IMR-90 (cell line): Measurements from ENCODE around the gene GDF10.

Experiments used
- CEBPB ChIP-seq: IDR thresholded peaks from 2 replicates; pipeline ENCODE4 v1.6.1; 2012; ENCODE audit warnings: low read depth, low read length, improper control_type of control experiment
- NFE2L2 ChIP-seq: fragments of 150-350 bp; IDR thresholded peaks from 2 replicates; pipeline ENCODE4 v1.6.1; 2016; ENCODE audit warnings: low read depth, mild to moderate bottlenecking, low read length
- POLR2A ChIP-seq: IDR thresholded peaks from 2 replicates; pipeline ENCODE4 v1.6.1; 2012; ENCODE audit warnings: mild to moderate bottlenecking, low read depth, low read length
- RFX5 ChIP-seq: IDR thresholded peaks from 2 replicates; pipeline ENCODE4 v1.8.0; 2012; ENCODE audit warnings: low read depth, mild to moderate bottlenecking, low read length, moderate library complexity
- SMC3 ChIP-seq: fragments of 150-350 bp; IDR thresholded peaks from 2 replicates; pipeline ENCODE4 v1.6.1; 2016; ENCODE audit warnings: low read depth, mild to moderate bottlenecking, antibody characterized with exemption, low read length, moderate library complexity
- TF ChIP-seq, protein P1 (sequence below): conservative IDR thresholded peaks from 2 replicates; pipeline ENCODE4 v1.5.1; 2012; ENCODE audit warnings: mild to moderate bottlenecking, low read depth, low read length, improper control_type of control experiment
- TF ChIP-seq, protein P2 (sequence below): fragments of 150-350 bp; IDR thresholded peaks from 2 replicates; pipeline ENCODE4 v1.6.1; 2017; ENCODE audit warnings: mild to moderate bottlenecking, antibody characterized with exemption, low read length, low read depth
- TF ChIP-seq, protein P3 (sequence below): fragments of 150-350 bp; IDR thresholded peaks from 2 replicates; pipeline ENCODE4 v1.6.1; 2016; ENCODE audit warnings: low read depth, mild to moderate bottlenecking, low read length, moderate library complexity, borderline replicate concordance

DNA sequence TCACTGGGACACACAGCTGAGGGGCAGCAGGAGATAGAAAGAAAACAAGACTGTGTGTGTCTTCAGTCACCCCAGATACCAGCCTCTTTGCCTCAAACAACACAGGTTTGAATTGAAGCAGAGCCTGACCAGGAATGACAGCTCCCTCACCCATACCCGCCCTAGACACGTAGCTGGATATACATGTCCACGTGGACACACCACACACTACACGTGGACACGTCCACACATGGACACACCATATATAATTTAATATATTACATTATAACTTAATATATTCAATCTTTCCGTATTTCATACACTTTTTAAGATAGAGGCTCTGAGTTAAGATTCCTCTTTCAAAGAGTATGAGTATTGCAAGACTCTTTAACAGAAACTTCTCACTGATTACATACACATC, 33.5 kb downstream of the GDF10 start:
- TF ChIP-seq, protein P1, sequence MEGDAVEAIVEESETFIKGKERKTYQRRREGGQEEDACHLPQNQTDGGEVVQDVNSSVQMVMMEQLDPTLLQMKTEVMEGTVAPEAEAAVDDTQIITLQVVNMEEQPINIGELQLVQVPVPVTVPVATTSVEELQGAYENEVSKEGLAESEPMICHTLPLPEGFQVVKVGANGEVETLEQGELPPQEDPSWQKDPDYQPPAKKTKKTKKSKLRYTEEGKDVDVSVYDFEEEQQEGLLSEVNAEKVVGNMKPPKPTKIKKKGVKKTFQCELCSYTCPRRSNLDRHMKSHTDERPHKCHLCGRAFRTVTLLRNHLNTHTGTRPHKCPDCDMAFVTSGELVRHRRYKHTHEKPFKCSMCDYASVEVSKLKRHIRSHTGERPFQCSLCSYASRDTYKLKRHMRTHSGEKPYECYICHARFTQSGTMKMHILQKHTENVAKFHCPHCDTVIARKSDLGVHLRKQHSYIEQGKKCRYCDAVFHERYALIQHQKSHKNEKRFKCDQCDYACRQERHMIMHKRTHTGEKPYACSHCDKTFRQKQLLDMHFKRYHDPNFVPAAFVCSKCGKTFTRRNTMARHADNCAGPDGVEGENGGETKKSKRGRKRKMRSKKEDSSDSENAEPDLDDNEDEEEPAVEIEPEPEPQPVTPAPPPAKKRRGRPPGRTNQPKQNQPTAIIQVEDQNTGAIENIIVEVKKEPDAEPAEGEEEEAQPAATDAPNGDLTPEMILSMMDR = no peak
- TF ChIP-seq CEBPB (no peak), SMC3 (no peak), POLR2A (no peak), RFX5 (no peak), NFE2L2 (no peak)
- TF ChIP-seq, protein P2, sequence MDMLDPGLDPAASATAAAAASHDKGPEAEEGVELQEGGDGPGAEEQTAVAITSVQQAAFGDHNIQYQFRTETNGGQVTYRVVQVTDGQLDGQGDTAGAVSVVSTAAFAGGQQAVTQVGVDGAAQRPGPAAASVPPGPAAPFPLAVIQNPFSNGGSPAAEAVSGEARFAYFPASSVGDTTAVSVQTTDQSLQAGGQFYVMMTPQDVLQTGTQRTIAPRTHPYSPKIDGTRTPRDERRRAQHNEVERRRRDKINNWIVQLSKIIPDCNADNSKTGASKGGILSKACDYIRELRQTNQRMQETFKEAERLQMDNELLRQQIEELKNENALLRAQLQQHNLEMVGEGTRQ = no peak
- TF ChIP-seq, protein P3, sequence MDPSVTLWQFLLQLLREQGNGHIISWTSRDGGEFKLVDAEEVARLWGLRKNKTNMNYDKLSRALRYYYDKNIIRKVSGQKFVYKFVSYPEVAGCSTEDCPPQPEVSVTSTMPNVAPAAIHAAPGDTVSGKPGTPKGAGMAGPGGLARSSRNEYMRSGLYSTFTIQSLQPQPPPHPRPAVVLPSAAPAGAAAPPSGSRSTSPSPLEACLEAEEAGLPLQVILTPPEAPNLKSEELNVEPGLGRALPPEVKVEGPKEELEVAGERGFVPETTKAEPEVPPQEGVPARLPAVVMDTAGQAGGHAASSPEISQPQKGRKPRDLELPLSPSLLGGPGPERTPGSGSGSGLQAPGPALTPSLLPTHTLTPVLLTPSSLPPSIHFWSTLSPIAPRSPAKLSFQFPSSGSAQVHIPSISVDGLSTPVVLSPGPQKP = no peak
